GM18858 (cell line): ENCODE results near the gene TMCC3.
"Not testable (repeated sequence)": the region's sequence is repeated elsewhere in the genome, so short reads cannot be mapped to it uniquely, and the experiment has no call there.

Source experiments
- ATAC-seq: cut with Tn5 transposase; IDR thresholded peaks from one replicate; pipeline ENCODE4 v1.9.1; 2021; ENCODE audit not compliant: unreplicated experiment

Gene TMCC3

GRCh38 chr12:94575645-94576403 lies 74.5 kb downstream of the TMCC3 start:
- no peak for ATAC-seq

GRCh38 chr12:94575024-94575423 lies 75.3 kb downstream of the TMCC3 start:
- no peak for ATAC-seq

DNA sequence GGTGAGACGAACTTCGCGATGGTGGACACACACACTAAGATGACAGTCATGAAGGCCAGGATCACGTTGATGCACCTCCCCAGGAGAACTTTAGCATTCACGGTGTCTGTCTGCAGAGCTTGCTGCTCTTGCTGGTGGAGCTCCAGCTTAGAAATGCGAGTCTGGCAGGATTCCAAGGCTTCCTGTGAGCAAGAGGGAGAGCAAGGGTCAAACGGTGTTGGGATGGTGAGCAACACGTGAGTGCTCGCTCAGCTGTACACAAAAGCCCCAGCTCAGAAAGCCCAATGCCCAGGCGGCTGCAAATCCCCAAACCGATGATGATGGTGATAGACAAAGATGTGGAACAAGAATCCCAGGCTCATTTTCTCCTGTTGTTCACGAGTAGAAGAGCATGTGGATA lies 78.8 kb downstream of the TMCC3 start:
- no peak for ATAC-seq

- ATAC-seq, result no peak
Observed at GRCh38 chr12:94570161-94570560, 80.2 kb downstream of the TMCC3 start.

GRCh38 chr12:94567761-94568160 lies 82.6 kb downstream of the TMCC3 start:
- no peak for ATAC-seq

DNA sequence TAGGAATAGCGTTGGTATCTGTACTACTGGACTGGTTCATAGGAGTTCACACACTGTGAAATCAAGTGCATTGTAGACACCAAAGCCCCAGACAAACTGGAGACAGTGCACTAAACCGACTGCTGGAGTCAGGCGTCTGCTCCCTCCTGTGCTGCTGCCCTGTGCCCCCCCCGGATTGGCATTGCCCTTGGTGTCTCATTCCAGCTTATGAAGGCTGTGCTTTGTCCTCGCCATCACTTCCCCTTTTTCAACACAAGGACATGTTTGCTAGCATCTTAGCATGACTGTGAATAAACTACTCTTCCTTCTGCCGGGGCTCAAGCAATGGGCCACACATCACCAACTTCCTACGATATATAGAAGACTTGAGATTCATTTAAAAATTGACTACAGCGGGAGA lies 84.0 kb downstream of the TMCC3 start:
- ATAC-seq, result no peak

DNA sequence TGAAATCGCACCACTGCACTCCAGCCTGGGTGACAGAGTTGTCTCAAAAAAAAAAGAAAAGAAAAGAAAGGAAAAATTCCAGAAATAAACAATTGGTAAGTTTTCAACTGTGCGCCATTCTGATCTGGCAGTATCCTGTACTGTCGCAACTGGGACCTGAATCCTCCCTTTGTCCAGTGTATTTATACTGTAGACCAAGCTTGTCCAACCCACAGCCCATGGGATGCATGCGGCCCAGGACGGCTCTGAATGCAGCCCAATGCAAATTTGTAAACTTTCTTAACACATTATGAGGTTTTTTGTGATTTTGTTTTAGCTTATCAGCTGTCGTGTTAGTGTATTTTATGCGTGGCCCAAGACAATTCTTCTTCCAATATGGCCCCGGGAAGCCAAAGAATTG lies 84.7 kb downstream of the TMCC3 start:
- no peak for ATAC-seq

- ATAC-seq, result no peak
Observed at GRCh38 chr12:94563286-94563685, 87.1 kb downstream of the TMCC3 start.

DNA sequence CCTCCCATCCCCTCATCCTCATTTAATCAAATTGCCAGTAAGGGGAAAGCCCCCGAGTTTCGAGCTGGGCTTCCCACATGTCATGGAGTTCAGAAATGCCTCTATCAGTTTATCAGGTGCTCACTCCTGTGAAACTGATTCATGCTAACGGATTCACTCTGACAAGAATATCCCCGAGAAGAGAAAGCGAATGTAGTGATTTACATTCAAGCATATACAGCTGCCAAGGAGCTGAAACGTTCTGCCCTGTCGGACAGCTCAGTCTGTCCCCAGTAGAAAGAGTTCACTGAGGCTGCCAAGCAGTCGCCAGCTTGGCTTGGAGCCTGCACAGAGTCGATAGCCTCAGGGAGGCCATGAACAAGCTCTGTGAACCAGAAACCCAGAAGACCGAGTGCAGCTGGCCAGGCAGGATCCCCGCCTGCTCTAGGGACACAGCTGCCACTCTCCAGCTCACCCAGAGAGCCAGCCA lies 88.4 kb downstream of the TMCC3 start:
- peak; percentile 89 for ATAC-seq

DNA sequence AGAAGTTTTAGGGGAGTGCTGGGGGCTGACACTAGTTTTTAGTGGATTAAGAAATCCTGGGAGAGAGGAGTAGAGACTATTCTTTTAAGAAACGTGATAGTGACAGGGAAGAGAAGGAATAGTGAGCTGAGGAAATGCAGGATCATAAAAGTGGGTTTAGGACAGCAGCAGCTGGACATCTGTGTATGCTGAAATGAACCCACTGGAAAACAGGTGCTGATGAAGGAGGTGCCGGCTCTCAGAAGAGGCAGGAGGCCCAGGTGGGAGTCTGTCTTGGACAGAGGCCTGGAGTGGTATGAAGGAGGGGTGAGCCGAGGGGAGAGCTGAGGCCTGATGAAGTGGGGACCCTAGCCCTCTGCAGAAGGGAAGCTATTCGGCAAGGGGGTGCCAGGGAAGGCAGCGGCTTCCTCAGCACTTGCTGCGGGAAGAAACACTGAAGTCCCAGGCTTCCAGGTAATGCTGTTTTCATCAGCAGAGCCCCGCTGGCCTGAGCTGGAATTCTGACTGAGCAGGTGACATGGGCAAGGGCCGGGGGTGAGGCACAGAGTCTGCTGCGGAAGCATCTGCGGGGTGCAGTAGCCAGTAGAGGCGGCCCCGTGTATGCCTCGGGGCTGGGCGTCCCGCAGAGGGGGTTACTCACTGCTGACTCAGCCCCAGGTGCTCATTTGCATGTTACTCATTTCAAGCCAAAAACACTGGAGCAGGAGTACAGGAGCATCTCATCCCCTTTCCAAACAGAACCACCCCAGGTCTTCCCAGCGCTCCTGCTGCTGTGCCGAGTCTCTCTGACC lies 89.7 kb downstream of the TMCC3 start:
- peak; percentile 37 for ATAC-seq

- no peak for ATAC-seq
Observed at GRCh38 chr12:94558612-94559011, 91.7 kb downstream of the TMCC3 start.

- ATAC-seq, result no peak
Observed at GRCh38 chr12:94557746-94558295, 92.5 kb downstream of the TMCC3 start.

- no peak for ATAC-seq
Observed at GRCh38 chr12:94555687-94556086, 94.7 kb downstream of the TMCC3 start.

GRCh38 chr12:94553875-94554274 lies 96.5 kb downstream of the TMCC3 start:
- no peak for ATAC-seq

GRCh38 chr12:94553130-94553519 lies 97.2 kb downstream of the TMCC3 start:
- ATAC-seq, result no peak

GRCh38 chr12:94551810-94552209 lies 98.5 kb downstream of the TMCC3 start:
- ATAC-seq, result no peak

GRCh38 chr12:94550964-94551363 lies 99.4 kb downstream of the TMCC3 start:
- ATAC-seq, result no peak

- not testable (repeated sequence) for ATAC-seq
Observed at GRCh38 chr12:94548833-94549232, 101.5 kb downstream of the TMCC3 start.

- no peak for ATAC-seq
Observed at GRCh38 chr12:94545935-94546771, 104.2 kb downstream of the TMCC3 start.

GRCh38 chr12:94544355-94544754 lies 106.0 kb downstream of the TMCC3 start:
- ATAC-seq, result no peak

GRCh38 chr12:94538318-94538717 lies 112.0 kb downstream of the TMCC3 start:
- ATAC-seq, result no peak
